Loucy (cell line): ENCODE measurements around the gene PTPRN2.

Source experiments
- EZH2phosphoT487 ChIP-seq: fragments of 200-600 bp; IDR thresholded peaks from 2 replicates; pipeline ENCODE4 v1.6.1; 2018; ENCODE audit warnings: antibody characterized with exemption, mild to moderate bottlenecking, moderate library complexity, borderline replicate concordance
- TF ChIP-seq, protein P1 (sequence below): fragments of 200-600 bp; sonication (generic); conservative IDR thresholded peaks from 2 replicates; pipeline ENCODE4 v1.5.1; 2014; ENCODE audit warnings: mild to moderate bottlenecking, antibody characterized with exemption, low read length

DNA sequence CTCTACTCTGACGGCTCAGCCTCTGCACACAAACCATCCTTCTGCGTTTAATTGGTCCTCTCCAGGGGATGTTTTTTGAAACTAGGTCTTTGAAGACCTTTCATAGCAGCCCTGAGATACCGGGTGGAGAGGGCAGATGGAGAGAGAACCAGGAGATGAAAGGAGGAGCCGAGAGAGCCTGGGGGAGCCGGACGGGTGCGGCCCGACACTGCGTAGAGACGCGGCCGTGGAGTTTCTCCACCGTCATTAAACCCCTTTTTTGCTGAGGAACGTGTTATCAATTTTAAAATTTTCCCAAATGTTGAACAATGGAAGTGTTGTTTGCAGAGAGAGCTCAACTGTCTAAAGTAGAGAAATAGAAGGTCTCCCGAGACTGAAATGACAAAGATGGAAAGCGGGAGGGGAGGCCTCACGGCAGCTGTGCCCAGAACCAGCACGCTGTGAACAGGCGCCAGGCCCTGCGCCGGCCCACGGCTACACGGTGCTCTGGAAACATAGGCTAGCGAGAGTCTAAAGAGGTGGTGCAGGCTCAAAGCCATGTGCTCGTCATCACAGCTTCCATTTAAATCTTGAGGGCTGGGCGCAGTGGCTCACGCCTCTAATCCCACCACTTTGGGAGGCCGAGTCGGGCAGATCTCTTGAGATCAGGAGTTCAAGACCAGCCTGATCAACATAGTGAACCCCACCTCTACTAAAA lies 307.0 kb downstream of the PTPRN2 start:
- TF ChIP-seq, protein P1, sequence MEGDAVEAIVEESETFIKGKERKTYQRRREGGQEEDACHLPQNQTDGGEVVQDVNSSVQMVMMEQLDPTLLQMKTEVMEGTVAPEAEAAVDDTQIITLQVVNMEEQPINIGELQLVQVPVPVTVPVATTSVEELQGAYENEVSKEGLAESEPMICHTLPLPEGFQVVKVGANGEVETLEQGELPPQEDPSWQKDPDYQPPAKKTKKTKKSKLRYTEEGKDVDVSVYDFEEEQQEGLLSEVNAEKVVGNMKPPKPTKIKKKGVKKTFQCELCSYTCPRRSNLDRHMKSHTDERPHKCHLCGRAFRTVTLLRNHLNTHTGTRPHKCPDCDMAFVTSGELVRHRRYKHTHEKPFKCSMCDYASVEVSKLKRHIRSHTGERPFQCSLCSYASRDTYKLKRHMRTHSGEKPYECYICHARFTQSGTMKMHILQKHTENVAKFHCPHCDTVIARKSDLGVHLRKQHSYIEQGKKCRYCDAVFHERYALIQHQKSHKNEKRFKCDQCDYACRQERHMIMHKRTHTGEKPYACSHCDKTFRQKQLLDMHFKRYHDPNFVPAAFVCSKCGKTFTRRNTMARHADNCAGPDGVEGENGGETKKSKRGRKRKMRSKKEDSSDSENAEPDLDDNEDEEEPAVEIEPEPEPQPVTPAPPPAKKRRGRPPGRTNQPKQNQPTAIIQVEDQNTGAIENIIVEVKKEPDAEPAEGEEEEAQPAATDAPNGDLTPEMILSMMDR = no peak
- no peak for TF ChIP-seq EZH2phosphoT487
